NAMALWA (cell line): ENCODE data around the gene UVSSA.
A peak's percentile ranks its signal among the peaks of the same experiment; 100 is the strongest.
"Not testable (repeated sequence)": the region's sequence is repeated elsewhere in the genome, so short reads cannot be mapped to it uniquely, and the experiment has no call there.

ENCODE experiments used
- DNase-seq: peaks from one replicate; pipeline ENCODE4 v3.0.0-alpha.2; 2015; ENCODE audit warnings: low spot score

UVSSA gene

GRCh38 chr4:1364748-1365147 lies 17.7 kb downstream of the UVSSA start:
- DNase-seq = no peak

GRCh38 chr4:1365271-1366178 lies 18.5 kb downstream of the UVSSA start:
- peak; percentile 11 for DNase-seq

- no peak for DNase-seq
These were observed 19.6 kb downstream of the UVSSA start for GRCh38 chr4:1366371-1367229.

GRCh38 chr4:1367230-1367935 lies 20.4 kb downstream of the UVSSA start:
- DNase-seq = no peak

GRCh38 chr4:1367936-1368289 lies 20.9 kb downstream of the UVSSA start:
- DNase-seq = no peak

- DNase-seq = no peak
These were observed 21.5 kb downstream of the UVSSA start for GRCh38 chr4:1368421-1369090.

- DNase-seq = no peak
These were observed 22.1 kb downstream of the UVSSA start for GRCh38 chr4:1369091-1369450.

- DNase-seq = no peak
These were observed 22.6 kb downstream of the UVSSA start for GRCh38 chr4:1369479-1370079.

- DNase-seq = no peak
These were observed 23.5 kb downstream of the UVSSA start for GRCh38 chr4:1370321-1371124.

GRCh38 chr4:1371176-1372165 lies 24.5 kb downstream of the UVSSA start:
- no peak for DNase-seq

GRCh38 chr4:1372576-1372975 lies 25.6 kb downstream of the UVSSA start:
- not testable (repeated sequence) for DNase-seq

- DNase-seq = no peak
These were observed 27.1 kb downstream of the UVSSA start for GRCh38 chr4:1373892-1374705.

GRCh38 chr4:1374706-1375045 lies 27.7 kb downstream of the UVSSA start:
- DNase-seq = no peak

- no peak for DNase-seq
These were observed 28.2 kb downstream of the UVSSA start for GRCh38 chr4:1375051-1375721.

GRCh38 chr4:1375761-1376322 lies 28.8 kb downstream of the UVSSA start:
- no peak for DNase-seq

- no peak for DNase-seq
These were observed 29.4 kb downstream of the UVSSA start for GRCh38 chr4:1376391-1376840.

- DNase-seq = no peak
These were observed 30.0 kb downstream of the UVSSA start for GRCh38 chr4:1376841-1377605.
